Islet of Langerhans (tissue), 1 donor: ENCODE data around the gene CCDC190.
"Not testable (repeated sequence)": the region's sequence is repeated elsewhere in the genome, so short reads cannot be mapped to it uniquely, and the experiment has no call there.

Source experiments
- FAIRE-seq: peaks from one replicate; lab custom pipeline; 2011; peaks lifted over from hg19 to GRCh38; lab: Jason Lieb, UNC

CCDC190 gene

DNA sequence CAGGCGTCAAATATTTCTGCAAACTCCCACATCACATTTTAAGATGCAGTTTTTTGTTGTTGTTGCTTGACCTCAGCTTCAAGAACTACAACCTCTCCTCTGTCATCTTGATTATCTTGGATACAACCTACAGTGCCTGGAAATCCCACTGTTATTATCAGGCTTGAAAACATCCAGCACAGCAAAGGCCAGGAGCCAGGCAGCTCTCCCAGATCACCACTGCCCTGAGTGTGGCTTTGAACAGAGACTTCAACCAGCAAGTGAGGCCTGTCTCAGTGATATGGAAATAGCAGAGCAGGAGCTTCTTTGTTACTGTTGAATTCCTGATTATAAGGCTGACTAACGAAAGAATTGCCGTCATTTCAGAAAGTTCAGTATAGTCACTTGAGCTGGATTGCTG, 28.5 kb downstream of the CCDC190 start:
- FAIRE-seq = no peak

DNA sequence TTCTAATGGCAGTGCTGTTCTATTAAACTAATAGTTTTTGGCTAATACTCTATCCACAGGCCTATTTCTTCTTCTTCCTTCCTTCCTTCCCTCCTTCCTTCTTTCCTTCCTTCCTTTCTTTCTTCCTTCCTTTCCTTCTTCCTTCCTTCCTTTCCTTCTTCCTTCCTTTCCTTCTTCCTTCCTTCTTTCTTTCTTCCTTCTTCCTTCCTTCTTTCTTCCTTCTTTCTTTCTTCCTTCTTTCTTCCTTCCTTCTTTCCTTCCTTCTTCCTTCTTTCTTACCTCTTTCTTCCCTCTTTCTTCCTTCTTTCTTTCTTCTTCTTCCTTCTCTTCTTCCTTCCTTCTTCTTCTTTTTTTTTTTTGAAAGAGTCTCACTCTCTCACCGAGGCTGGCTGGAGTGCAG, 31.7 kb downstream of the CCDC190 start:
- FAIRE-seq = no peak

DNA sequence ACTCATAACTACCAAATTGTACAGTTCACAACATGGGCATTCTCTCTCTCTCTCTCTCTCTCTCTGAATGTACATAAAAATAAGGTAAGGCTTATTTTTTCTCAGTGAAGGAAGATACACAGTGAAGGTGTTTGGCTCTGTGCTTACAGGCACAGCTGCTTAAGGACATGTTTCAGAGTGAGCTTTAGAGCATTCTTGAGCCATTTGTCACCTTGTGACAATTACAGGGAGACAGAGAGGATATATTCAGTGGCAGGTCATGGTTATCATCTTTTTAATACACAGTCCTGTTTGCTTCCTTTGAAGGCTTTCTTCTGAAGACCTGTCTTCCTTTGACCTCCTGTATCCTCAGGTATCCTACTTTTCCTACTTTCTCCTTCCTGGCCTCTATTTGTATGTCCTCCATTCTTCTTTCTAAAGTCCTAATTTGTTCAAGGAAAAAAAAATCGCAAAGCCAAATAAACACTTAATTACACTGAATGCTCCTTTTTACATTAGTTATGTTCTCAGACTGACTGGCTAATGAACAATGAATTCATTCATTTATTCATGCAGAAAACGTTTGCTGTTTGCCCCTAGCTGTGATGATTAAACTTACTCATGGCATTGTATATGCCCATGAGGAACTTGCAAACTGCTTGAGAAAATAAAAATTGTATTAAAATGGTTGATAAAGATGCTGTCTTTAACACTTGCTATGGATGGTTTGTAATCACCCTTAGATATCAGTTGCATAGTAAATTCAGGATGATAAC, 37.0 kb downstream of the CCDC190 start:
- FAIRE-seq = no peak

DNA sequence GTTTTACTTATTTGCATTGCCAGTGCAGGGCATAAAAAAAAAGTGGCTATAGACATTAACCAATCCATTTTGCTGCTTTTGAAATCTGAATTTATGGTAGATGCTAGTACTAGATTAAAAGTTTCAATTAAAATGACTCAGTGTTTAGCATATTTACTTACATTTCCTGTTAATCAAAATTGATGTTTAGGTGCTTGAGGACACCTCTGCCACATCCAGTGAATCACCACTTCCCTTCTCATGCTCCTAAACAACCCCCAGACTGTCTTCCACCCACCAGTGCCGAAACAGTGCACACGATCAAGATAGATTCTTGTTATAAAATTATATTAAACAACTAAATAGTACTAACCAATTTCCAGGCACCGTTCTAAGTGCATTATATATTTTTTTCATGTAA, 37.7 kb downstream of the CCDC190 start:
- no peak for FAIRE-seq

DNA sequence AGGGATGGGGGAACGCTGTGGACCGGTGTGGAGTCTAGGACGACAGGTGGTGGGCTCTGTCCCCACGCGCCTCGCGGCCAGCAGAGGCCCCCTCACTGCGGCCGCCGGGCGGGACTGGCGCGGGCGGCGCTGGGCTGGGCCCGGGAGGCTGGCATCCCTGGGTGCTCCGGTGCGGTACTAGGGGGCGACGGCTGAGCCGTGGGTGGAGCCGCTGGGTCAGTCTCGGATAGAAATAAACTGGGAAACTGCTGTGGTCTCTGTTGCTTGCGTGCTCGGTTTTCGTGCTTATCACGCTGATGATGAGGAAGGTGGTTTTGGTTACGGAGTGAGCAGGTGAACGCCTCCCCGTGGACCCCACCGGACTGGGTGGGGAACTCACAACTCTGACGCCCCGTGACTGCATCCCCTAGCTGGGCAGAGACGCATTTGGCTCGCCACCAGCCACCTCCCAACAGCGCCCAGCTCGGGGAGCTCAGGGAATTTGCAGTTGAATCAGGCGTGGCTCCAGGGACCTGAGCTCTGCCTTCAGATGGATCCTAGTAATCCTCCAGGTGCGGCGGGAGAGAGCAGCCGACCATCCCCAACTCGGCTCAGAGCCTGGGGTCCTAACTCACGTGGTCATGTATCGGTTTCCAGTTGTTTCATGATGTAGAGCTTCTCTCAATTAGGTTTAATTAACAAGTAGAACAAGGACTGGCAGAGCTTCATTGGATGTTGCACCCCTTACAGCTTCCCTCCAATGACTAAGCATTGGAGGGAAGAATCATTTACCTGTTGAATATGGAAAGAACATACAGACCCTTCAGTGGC, 38.4 kb downstream of the CCDC190 start:
- no peak for FAIRE-seq

DNA sequence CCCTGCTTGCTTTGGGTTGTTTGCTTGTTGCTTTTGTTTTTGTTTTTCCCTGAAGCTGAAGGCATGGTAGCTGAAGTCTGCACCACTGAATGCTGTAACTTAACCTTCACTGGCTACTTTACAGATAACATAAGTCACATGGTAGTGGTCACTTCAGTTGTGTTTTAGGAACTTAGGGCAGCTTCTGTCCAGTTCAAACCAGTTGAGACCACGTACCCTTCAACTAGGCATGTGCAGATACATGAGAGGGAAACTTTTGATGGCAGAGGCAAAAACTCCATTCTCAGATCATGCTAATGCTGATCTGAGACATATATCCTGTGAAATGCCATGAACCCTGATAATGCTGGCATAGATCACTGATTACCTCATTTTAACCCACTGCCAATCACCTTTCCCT, 42.3 kb downstream of the CCDC190 start:
- not testable (repeated sequence) for FAIRE-seq

DNA sequence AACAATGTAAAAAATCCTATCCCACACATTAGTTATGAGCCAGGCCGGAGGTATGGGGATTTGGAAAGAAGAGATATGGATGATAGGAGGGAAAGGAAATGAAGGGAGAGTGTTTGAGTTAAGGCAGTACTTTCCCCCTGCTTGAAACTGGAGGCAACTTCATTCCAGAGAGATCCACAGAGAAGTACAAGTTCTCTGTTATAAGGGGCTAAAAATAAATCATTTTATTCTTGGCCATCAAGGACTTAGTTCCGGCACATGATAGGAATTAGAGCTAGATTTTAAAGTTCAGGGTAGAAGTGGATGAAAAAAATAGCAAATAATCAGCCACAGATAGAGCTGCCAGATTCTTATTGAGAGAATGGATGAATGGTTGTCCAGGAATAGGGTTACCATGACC, 42.8 kb downstream of the CCDC190 start:
- FAIRE-seq = not testable (repeated sequence)

DNA sequence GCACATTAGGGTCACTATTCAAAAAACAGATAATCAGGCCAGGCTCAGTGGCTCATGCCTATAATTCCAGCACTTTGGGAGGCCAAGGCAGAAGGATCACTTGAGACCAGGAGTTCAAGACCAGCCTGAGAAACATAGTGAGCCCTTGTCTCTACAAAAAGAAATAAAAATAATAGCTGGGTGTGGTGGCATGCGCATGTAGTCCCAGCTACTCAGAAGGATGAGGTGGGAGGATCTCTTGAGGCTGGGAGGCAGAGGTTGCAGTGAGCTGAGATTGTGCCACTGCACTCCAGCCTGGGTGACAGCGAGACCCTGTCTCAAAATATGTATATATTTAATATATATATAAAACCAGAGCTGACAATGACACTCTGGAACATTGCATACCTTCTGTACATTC, 48.6 kb downstream of the CCDC190 start:
- FAIRE-seq = not testable (repeated sequence)

DNA sequence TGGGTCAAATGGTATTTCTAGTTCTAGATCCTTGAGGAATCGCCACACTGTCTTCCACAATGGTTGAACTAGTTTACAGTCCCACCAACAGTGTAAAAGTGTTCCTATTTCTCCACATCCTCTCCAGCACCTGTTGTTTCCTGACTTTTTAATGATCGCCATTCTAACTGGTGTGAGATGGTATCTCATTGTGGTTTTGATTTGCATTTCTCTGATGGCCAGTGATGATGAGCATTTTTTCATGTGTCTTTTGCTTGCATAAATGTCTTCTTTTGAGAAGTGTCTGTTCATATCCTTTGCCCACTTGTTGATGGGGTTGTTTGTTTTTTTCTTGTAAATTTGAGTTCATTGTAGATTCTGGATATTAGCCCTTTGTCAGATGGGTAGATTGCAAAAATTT, 53.5 kb downstream of the CCDC190 start:
- FAIRE-seq = not testable (repeated sequence)
